Epithelial cell of proximal tubule (primary cell): ENCODE results near the gene AKAP9. TPM values are rescaled to one million over a fixed set of nuclear protein-coding genes. Genes with fewer than 3 reads are reported as not detected.

Experiments used
- DNase-seq: peaks from one replicate; pipeline ENCODE4 v3.0.0-alpha.2; 2011; ENCODE audit warnings: low read depth
- H3K4me3 ChIP-seq: 2 replicates; pipeline ENCODE4 v1.5.1; 2011; ENCODE audit warnings: low read depth, mild to moderate bottlenecking, low read length
- CTCF ChIP-seq: conservative IDR thresholded peaks from 2 replicates; pipeline ENCODE4 v1.5.1; 2012; ENCODE audit warnings: low read depth, mild to moderate bottlenecking, low read length
- total RNA-seq: library from RNA; depleted of rRNA; stranded (reverse); fragments of >200 nt; gene quantifications from 2 replicates; pipeline ENCODE4 v1.2.3, GENCODE V29; 2015

The AKAP9 gene
- total RNA-seq, 1 donor from 2014 or later: 19.6 TPM

GRCh38 chr7:92044940-92045339 is 104.3 kb downstream of the AKAP9 start:
- no peak for DNase-seq
- H3K4me3 ChIP-seq: no peak overlapping the region
- TF ChIP-seq CTCF: no peak

GRCh38 chr7:92051655-92052054 is 111.0 kb downstream of the AKAP9 start:
- no peak for DNase-seq
- TF ChIP-seq CTCF: no peak
- no peak overlapping the region for H3K4me3 ChIP-seq

DNA sequence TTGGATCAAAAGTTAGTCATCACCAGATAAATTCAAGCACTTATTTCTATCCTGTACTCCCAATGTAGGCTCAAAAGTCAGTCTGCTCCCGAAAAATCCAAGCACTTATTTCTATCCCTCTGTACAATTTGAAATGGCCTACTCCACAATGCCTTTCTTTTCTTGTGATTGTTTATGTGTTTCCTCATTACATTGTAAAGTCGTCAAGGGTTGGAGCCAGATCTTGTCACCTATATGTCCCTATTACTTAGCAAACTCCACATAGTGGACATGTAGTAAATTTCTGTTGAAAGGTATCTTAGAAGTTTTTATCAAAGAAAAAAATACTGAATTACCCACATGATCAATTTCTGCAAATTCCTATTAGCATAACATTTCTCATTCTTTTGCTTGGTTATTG is 111.5 kb downstream of the AKAP9 start:
- no peak for TF ChIP-seq CTCF
- DNase-seq: no peak
- H3K4me3 ChIP-seq: no peak overlapping the region

- no peak for DNase-seq
- TF ChIP-seq CTCF: no peak
- no peak overlapping the region for H3K4me3 ChIP-seq
These were observed 112.0 kb downstream of the AKAP9 start for GRCh38 chr7:92052684-92053083.

- no peak for TF ChIP-seq CTCF
- no peak overlapping the region for H3K4me3 ChIP-seq
- DNase-seq: no peak
These were observed 112.7 kb downstream of the AKAP9 start for GRCh38 chr7:92053312-92053711.

GRCh38 chr7:92056286-92056685 is 115.6 kb downstream of the AKAP9 start:
- no peak overlapping the region for H3K4me3 ChIP-seq
- no peak for DNase-seq
- no peak for TF ChIP-seq CTCF

DNA sequence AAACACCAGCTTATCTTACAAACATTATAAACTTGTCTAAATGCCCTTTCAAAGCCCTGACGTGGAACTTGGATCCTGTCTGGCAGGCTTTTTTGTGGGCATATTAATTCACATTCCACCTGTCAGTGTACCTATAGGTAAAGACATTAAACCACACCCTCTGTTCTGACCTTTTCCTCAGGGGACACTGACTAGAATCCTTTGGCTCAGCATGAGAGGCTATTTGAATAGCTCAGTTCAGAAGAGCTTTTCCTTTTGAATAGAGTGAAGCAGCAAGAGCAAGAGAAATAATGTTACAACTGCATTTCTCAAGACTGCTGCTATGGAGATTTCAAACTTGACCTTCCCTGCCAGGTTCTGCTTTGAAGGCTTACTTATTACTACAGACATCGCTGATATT is 116.7 kb downstream of the AKAP9 start:
- DNase-seq: no peak

More for the DNA sequence above, 116.7 kb downstream of the AKAP9 start:
- no peak overlapping the region for H3K4me3 ChIP-seq
- no peak for TF ChIP-seq CTCF
